Omental fat pad (tissue), 4 donors: ENCODE measurements around the gene CNTLN. TPM values are rescaled to one million over a fixed set of nuclear protein-coding genes. Genes with fewer than 3 reads are reported as not detected.

ENCODE experiments used
- ATAC-seq: fragments of 150-250 bp; one replicate; pipeline ENCODE4 v1.9.1; 2016; ENCODE audit warnings: mild to moderate bottlenecking, moderate library complexity; ENCODE audit not compliant: low FRiP score
- DNase-seq: peaks from one replicate; pipeline ENCODE4 v3.0.0-alpha.2; 2019; ENCODE audit warnings: low spot score
- CTCF ChIP-seq, 3 donors: fragments of 450-650 bp; IDR thresholded peaks; one replicate each; pipeline ENCODE4 v1.5.1; 2016 to 2017; ENCODE audit warnings: antibody characterized with exemption in 3 of 3, mild to moderate bottlenecking in 3 of 3, moderate library complexity in 2 of 3
- total RNA-seq, 4 donors: library from RNA; depleted of rRNA; stranded (reverse); fragments of >200 nt; gene quantifications; one replicate each; pipeline ENCODE4 v1.1.0, GENCODE V29; 2016

CNTLN gene
- total RNA-seq, 4 donors from 2014 or later, result 7.7 to 21.1 (median 13.0) TPM

- ATAC-seq (no peak), DNase-seq (no peak)
- no peak for TF ChIP-seq CTCF (IDR thresholded peaks at IDR 0.05)
These were observed 3.7 kb downstream of the CNTLN start for GRCh38 chr9:17138503-17138902.

DNA sequence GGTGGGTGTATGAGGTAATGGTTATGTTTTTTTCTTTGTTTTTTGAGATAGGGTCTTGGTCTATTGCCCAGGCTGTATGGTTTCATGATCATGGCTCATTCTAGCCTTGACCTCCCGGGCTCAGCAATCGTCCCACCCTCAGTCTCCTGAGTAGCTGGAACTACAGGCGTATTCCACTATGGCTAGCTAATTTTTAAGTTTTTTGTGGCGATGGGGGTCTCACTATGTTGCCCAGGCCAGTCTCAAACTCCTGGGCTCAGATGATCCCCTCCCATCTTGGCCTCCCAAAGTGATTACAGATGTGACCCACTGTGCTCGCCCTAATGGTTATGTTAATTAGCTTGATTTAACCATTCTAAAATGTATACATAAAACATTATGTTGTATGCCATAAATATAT is 5.6 kb downstream of the CNTLN start:
- no peak for TF ChIP-seq CTCF (IDR thresholded peaks at IDR 0.05)
- ATAC-seq, result no peak
- DNase-seq, result no peak

DNA sequence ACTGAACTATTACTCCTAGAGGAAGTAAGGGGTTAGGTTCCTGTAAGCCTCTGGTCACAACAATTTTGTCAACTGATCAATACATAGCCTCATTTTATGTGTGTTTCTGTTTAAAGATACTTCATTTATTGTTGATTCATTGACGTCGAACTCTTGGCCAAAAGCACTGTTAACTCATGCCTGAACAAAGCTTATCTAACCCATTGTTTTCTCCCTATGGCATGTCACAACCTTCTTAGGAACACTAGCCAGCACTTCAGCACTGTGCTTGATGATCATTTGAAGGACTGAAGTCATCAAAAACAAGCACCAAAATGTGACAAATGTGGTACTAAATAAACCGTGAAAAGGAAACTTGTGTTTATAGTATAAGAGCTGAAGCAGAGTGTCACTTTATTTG is 13.5 kb downstream of the CNTLN start:
- no peak for DNase-seq
- ATAC-seq, result no peak
- no peak for TF ChIP-seq CTCF (IDR thresholded peaks at IDR 0.05)

DNA sequence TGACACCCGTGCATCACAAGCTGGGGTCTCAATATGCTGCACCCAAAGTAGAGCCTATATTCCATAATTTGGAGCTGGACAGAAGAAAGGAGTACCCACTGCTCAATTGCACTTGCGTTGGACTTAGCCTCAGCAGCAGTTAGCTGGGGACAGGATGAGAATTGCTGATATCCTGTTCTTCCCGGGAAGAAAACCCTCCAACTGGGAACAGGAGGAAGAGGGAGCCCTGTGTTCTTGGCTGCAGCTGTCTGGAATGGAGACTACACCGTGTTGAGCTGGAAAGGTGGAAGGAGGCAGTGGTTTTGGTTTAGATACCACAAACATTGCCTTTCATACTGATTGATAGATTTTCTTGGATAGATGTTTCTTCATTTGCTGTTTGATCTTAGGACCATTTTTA is 24.6 kb downstream of the CNTLN start:
- DNase-seq (no peak), ATAC-seq (no peak)
- TF ChIP-seq CTCF (IDR thresholded peaks at IDR 0.05), result no peak

DNA sequence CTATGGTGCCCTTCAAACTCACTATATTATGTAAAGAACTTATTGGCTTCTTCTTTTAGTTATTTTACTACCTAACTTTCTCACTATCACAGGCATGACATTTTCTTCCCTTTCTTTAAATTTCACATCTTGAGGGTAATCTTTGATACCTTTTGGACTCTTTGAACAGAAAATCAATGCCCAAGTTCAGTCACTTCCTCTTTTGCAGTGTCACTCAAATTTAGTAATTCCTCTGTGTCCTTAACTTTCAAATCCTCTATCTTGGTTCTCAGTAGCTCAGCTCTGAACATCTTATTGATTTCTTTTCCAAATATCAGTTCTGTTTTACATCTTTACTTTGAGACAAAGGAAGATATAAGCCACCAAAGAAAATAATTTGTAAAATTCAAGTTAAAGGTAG is 25.5 kb downstream of the CNTLN start:
- TF ChIP-seq CTCF (IDR thresholded peaks at IDR 0.05), result no peak
- DNase-seq (no peak), ATAC-seq (no peak)

- no peak for DNase-seq
- ATAC-seq, result no peak
- TF ChIP-seq CTCF (IDR thresholded peaks at IDR 0.05), result no peak
These were observed 30.9 kb downstream of the CNTLN start for GRCh38 chr9:17165764-17166163.

GRCh38 chr9:17166346-17166745 is 31.5 kb downstream of the CNTLN start:
- DNase-seq, result no peak
- no peak for ATAC-seq
- no peak for TF ChIP-seq CTCF (IDR thresholded peaks at IDR 0.05)
